DLD1 (cell line): ENCODE results near the gene ALPK3.

Experiments
- in situ Hi-C: cut with HindIII; loops from 2 replicates; pipeline ENCODE4 v1.10.0; 2017; ENCODE audit warnings: low sequenced_read_pairs

Gene ALPK3

DNA sequence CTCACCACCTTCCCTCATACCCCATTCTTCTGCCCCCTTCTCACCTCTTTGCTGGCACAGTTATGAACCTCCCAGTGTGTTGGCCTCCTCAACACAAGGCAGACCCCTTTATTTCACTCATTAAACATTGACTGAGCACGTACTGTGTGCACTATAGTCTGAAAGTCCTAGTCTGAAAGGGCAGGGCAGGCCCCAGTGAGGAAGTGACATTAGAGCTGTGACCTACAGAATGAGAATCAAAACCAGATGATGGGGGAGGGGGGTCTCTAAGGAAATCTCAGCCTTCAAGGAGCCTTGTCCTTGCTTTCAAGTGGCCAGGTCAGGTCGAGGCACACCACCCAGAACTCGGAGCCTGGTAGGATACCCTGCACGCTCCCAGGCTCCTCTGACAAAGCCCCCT, 70.8 kb downstream of the ALPK3 start:
- in situ Hi-C loops, result no loop called here

DNA sequence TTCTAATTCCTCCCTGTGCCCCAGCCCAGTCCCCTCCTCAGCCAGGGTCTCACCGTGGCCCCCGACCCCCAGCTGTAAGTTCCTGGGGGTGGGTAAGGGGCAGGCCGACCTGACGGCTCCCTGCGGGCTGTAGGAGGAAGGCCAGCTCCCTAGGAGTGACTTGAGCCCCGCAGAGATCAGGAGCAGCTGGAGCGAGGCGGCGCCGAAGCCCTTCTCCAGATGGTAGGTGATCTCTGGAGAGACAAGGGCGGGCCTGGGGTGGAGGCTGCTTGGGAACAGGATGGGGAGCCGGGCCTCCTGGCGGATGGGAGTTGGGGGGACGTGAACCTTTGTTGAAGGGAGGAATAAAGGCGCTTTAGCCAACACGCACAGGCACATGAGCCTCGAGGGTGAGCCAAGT, 71.5 kb downstream of the ALPK3 start:
- in situ Hi-C loops, result no loop called here

DNA sequence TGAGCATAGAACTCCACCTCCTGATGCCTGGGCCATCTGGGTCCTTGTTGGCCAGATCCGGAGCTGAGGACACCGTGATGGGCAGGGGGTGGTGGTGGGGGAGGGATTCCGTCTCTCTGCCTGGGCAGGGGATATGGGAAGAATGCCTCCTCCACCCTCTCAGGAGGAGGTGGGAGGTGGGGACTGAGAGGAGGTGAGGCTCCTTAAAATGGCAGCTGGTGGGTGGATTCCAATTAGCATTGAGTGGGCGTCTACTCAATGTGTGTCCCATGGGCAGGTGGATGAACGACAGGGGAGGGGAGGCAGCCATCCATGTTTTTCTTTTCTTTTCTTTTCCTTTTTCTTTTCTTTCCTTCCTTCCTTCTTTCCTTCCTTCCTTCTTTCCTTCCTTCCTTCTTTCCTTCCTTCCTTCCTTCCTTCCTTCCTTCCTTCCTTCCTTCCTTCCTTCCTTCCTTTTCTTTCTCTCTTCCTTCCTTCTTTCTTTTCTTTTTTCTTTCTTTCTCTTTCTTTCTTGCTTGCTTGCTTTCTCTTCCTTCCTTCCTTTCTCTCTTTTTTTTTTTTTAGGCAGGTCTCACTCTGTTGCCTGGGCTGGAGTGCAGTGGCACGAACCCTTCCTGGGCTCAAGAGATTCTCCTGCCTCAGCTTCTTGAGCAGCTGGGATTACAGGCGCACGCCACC, 72.3 kb downstream of the ALPK3 start:
- in situ Hi-C loops, result no loop called here

DNA sequence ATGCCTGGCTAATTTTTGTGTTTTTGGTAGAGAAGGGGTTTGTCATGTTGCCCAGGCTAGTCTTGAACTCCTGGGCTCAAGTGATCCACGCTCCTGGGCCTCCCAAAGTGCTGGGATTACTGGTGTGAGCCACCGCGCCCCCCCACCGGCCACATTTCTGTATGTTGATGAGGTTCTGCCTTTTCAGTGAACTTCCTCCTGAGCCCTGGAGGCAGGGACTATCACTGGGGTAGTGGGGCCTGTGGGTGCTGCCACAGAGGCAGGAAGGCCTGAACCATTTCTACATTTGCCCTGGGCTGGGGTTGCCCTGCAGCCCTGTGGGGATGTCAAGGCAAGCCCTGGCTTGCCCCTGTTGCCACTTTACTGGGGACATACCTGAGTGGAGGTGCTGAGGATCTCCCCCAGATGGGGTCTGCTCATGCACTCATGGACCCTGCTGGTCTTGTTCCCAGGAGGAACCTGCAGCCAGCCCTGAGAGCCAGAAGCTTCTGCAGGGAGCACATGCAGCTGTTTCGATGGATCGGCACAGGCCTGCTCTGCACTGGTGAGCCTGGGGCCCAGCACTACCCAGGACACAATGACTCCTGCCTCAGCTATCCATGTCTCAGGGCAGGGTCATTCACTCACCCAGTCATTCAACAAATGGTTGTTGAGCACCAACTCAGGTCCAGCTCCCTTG, 73.0 kb downstream of the ALPK3 start:
- in situ Hi-C loops, result loop anchor here (5.0 kb wide), 1 partner anchor 53 kb away; no protein-coding TSS in a partner anchor

DNA sequence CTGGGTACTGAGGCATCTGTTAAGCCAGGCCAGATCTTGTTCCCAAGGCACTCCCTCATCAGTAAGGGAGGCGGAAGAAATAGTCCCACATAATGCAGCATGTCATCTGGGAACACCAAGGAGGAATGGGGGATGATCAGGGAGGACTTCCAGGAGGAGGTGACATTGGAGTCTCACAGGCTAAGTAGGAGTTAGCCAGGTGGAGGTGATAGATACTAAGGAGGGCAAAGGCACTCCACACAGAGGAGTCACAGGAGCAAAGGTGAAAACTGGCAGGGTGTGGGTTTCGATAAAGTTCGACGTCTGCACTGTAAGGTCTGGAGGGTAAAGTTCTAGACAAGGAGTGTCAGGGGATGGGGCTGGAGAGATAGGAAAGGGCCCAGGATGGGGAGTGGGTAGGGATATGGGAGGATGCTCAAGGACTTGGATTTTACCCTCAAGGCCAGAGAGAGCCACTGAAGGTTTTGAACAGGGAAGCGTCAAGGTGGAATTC, 73.6 kb downstream of the ALPK3 start:
- in situ Hi-C loops, result loop anchor here (5.0 kb wide), 1 partner anchor 53 kb away; no protein-coding TSS in a partner anchor

DNA sequence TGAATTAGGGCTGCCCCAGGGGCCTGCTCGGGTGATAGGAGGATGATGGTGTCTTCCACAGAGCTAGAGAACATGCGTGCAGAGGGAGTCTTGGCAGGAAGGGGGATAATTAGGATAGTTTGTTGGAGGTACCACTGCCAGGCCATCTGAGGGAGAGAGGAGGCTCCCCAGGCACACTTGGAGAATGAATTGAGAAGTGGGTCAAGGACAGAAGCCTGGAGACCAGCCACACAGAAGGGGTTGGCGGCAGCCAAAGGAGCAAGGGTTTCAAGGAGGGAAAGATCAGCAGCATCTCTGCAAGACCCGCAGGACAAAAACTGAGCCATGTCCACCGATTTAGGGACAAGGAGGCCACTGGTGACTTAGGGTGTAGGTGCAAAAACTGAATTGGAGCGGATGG, 74.2 kb downstream of the ALPK3 start:
- in situ Hi-C loops, result loop anchor here (5.0 kb wide), 1 partner anchor 54 kb away; no protein-coding TSS in a partner anchor

DNA sequence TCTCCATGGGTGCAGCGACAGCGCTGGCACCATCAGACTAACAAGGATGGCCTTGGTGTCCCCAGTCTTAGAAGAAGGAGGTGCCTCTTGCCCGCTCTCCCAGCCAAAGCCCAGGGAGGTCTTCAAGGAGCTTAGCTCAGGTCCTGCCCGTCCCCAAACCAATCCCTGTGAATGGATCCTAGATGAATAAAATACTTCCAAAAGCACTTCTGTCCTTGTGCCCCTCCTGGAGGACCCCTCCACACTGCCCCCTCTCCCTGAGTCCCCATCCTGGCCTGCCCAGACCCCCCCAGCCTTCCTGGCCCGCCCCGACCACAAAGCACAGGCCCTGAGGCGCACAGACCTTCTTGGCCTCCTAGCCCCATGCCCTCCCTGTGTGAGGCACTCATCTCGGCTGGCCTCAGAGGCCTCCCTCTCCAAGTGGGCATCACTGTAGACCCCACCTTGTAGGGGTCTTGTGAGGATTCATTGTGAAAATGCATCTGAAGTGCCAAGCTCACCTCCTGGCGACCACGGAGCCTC, 75.7 kb downstream of the ALPK3 start:
- in situ Hi-C loops, result loop anchor here (5.0 kb wide), 1 partner anchor 56 kb away; no protein-coding TSS in a partner anchor

DNA sequence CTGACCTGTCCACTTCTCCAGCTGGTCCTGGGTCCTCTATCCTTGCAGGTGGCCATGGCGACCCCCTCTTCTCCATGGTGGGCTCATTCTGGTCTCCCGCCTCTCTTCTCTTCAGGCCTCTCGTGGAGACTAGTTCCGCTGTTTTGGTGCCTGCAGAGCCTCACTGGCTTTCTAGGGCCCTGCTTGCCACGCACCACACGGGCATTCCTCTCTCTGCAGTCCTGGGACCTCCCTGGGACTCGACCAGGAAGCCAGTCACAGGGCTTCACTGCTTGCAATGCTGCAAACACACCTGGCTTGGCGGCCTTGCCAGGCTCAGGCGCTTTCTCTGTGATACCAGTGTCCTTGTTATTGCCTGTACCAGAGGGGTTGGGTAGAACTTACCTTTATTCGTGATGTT, 76.5 kb downstream of the ALPK3 start:
- in situ Hi-C loops, result loop anchor here (5.0 kb wide), 1 partner anchor 56 kb away; no protein-coding TSS in a partner anchor

DNA sequence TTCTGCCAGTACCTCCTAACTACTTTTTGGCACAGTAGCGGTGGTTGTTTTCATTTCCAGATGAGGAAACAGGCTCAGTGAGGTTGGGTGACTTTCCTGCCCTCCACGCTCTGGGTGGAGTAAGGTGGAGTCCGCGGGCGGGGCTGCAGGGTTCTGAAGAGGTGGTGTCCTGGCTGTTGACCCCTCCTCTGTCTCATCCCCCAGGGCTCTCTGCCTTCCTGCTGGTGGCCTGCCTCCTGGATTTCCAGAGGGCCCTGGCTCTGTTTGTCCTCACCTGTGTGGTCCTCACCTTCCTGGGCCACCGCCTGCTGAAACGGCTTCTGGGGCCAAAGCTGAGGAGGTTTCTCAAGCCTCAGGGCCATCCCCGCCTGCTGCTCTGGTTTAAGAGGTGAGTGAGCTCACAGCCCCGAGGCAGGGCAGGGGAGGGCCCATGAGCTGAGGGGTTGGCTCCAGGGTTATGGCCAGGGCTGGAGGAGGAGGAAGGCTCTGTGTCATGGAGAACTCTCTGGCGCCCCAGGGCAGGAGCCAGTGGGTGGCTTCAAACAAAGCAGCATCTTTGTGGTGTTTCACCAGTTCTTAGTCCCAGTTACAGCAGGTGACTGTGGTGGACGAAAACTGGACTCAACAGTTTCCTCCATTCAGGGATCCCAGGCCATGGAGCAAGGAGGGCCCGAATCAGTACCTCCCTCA, 77.7 kb downstream of the ALPK3 start:
- in situ Hi-C loops, result loop anchor here (5.0 kb wide), 1 partner anchor 58 kb away; no protein-coding TSS in a partner anchor

DNA sequence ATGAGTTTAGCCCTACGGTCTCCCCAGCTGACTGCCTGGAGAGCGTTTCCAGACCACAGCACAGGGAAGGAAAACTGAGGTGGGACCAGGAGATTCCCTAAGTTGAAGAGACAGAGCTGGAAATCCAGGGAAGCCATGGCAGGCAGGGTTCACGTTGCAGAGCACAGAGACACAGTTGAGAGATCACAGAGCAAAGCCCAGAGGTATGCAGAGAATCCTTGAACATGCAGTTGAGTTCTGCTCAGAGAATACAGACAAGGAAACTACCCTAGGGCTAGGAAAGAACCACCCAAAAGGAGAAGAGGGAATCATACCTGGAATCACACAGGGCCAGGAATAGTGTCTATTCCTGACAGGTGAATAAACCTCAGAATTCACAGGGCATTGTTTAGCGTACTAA, 81.6 kb downstream of the ALPK3 start:
- in situ Hi-C loops, result no loop called here

DNA sequence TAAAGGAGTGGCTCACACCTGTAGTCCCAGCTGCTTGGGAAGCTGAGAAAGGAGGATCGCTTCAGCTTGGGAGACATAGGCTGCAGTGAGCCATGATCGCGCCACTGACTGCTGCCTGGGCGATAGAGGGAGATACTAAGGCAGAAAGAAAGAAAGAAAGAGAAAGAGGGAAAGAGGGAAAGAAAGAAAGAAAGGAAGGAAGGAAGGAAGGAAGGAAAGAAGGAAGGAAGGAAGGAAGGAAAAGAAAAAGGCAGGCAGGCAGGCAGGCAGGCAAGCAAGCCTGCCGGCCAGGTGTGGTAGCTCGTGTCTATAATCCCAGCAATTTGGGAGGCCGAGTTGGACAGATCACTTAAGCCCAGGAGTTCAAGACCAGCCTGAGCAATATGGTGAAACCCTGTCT, 82.6 kb downstream of the ALPK3 start:
- in situ Hi-C loops, result no loop called here

DNA sequence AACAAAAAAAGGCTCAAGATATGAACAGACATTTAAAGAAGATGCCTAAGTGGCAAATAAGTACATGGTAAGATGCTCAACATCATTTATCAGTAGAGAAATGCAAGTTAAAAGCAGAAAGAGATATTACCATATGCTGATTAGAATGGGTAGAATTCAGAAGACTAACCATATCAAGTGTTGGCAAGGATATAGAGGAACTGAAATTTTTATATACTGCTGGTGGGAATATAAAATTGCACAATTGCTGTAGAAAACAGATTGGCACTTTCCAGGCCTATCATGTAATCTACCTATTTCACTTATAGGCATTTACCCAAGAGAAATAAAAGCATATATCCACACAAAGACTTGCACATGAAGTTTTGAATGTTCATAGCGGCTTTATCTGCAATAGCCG, 84.4 kb downstream of the ALPK3 start:
- in situ Hi-C loops, result no loop called here

DNA sequence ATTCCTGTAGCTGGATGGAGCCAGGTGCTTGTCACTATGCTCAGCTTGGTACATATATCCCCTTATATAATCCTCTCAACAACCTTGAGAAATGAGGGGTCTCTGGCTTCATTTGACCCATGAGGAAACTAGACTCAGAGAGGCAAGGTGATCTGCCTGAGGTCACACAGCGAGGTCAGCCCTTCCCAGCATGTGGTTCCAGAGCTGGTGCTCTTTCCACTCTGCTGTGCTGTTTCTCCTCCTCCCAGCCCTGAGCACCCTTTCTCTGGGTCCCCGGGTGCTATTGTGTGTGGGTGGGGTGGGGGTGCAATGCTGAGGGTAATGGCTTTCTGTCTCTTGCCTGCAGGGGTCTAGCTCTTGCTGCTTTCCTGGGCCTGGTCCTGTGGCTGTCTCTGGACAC, 86.6 kb downstream of the ALPK3 start:
- in situ Hi-C loops, result no loop called here

DNA sequence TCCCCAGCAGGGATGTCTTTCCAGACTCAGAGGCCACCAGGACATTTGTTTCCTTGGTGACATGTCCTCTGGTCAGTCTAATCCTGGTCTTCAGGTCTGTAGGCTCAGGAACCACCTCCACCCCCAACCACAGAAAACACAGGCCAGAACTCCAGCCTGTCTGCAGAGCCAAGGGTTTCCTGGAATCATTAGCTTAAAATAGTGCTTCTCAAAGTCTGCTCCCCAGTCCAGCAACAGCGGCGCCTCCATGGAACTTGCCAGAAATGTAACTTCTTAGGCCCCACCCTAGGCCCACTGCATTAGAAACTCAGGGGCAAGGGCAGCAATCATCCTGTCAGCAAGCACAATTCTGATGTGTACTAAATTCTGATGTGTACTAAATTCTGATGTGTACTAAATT, 87.3 kb downstream of the ALPK3 start:
- in situ Hi-C loops, result no loop called here

DNA sequence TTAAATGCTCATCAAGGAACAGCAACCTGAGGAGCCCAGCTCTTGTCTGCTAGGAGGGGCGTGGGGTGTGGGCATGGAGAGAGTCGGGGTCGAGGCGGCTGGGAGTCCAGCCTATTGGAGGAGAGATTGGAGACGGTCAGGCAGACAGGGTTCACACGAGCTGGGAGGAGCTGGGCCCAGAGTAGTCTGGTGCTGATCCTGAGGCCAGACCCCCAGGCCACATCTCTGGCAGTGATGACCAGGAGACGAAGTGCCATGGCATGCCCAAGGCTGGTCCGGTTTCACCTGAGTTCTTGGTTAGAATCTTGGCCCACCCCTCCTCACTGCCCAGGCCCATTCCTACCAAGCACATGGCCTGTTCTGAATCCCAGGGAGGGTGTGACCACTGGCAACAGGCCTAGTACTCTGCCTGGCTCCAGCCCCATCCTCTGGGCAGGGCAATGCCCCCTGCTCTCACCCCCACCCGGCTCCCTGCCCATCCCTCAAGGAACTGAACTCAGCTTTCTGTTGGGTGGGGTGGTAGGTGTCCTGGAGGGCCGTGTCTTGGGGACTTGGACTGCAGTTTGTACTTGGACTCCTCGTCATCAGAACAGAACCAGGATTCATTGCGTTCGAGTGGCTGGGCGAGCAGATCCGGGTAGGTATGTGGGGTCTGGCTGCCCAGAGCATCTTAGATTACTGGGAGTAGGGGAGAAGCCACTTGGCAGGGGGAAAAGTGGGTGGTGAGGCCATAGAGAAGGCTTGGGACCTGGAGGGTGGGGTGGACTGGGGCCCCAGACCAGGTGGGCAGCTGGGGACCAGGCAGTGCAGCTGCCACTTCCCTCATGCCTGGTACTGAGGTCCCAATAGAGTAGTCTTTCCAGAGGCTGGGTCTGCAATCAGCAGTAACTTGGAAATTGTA, 88.1 kb downstream of the ALPK3 start:
- in situ Hi-C loops, result no loop called here

DNA sequence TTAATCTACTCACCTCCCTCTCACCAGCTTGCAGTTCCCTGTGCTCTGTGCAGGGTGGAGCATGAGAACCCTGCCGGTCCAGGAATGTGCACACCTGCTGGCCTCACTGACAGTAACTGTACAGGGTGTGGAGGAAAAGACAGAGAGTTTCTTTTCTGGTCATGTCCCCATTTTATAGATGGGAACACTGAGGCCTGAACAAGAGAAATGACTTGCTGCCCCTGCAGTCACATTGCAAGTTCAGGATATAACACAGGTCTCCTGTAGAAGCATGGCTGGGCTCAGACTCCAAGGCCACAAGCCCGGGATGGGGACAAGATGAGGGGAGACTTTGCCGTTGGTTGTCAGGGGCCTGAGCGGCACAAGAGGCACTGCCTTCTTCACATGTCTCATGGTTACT, 90.6 kb downstream of the ALPK3 start:
- in situ Hi-C loops, result no loop called here

DNA sequence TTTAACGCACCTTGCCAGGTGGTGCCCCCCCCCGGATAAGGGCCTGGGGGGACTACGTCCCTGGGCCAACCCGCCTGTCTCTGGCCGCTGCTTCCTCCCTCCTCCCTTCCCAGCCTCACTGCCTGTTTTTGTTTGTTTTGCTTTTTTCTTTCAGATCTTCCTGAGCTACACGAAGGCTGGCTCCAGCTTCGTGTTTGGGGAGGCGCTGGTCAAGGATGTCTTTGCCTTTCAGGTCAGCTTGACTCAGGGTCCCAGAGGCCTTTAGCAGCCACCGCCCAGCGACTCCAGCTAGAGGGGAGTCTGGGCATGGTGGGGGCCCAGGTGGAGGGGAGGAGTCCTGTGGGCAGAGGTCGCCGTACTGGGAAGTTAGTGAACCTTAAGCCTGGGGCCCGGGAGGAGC, 91.4 kb downstream of the ALPK3 start:
- in situ Hi-C loops, result no loop called here

DNA sequence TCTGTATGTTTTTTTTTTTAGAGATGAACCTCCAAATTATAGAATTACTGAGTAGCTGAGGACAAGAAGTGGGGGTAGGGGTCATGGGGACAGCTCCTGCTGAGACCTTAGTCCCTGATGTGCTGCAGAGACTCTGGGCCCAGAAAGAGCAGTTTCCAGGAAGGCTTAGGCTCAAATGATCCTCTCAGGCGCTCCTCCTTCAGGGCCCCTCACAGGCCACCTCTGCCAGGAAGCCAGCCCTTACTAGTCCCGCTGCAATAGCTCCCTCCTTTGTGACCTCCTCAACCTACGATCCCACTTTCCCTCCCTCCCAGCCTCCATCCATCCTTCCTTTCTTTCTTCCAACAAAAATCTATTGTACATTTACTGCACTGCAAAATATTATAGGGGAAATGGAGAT, 91.9 kb downstream of the ALPK3 start:
- in situ Hi-C loops, result no loop called here

DNA sequence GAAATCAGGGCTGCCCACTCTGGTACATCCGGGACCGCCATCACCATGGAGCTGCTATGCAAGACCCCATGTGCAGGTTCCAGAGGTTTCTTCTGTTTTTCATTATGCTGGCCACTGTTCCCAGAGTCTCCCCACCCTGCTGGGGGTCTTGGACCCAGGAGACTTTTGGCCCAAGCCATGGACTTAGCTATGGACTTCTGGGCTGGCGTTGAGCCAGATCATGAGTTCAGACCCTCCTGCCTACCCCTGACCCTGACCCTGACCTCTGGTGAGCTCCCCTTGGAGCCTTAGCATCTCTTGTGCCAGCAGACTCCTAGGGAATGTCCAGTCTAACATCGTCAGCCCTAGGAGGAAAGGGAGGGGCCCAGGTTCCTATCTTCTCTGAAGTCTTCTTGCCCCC, 92.6 kb downstream of the ALPK3 start:
- in situ Hi-C loops, result no loop called here

DNA sequence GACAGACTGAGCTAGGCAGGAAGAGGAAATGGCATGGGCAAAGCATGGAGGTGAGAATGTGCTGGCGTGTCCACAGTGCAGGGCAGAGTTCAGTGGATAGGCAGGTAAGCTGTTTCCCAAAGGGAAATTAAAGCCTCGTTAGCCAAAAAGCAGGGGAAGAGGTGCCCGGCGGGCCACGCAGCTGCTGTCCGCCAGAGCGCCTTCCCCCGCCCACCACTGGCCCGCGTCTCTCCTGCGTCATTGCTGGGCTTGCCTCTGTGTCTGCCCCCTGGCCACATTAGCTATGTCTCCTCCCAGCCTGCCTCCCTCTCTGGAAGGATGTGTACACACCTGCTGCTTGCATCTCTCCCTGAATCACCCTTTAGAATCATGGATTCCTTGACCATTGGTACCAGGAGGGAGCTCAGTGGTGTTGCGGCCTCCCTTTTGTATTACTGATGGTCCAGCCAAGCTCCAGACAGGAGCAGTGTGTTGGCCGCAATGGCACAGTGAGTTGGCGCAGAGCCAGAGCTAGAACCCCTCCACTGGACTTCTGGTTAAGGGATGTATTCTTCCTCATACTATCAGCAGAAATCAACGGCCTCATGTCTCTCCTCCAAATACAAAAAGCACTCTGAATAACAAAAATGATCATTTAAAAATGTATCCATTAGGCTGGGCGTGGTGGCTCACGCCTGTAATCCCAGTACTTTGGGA, 93.9 kb downstream of the ALPK3 start:
- in situ Hi-C loops, result no loop called here
